ENCODE results near the gene PHF20. TPM values are rescaled to one million over a fixed set of nuclear protein-coding genes. Genes with fewer than 3 reads are reported as not detected.

Gene PHF20
- total and polyA plus RNA-seq, 2 of the 8 experiments (the other 6 are each of a cell fraction or from before 2014, with no cell fraction given) = 25.6 to 70.1 TPM

GRCh38 chr20:35918021-35918420 lies 146.2 kb downstream of the PHF20 start:
- H3K4ac ChIP-seq (replicated peaks; ENCODE audit: insufficient read length, low read depth, low read length) = no peak overlapping the region
- no peak for DNase-seq (ENCODE audit: low read depth in 1 of 2, low spot score in 2 of 2)
- peaks cover 6 to 66% (median 38%) of the 10 kb centered on the region in 4 experiments; a peak in 7 of 8 replicates for H3K36me3 ChIP-seq (ENCODE audit: control insufficient read depth in 2 of 4, insufficient read depth in 4 of 4, low read length in 3 of 4)
- no peak overlapping the region for H3K27ac ChIP-seq (ENCODE audit: low read depth, low read length)
- no peak overlapping the region for H2BK20ac ChIP-seq (ENCODE audit: low read length)
- ChIA-PET CTCF (ENCODE audit: partially characterized antibody) (no interaction called here), POLR2A (ENCODE audit: partially characterized antibody) (interaction anchor here (0.6 to 1.2 kb wide), 2 partner anchors 35 to 196 kb away, joined by 3 read pairs; no protein-coding TSS in a partner anchor)
- H3K56ac ChIP-seq (replicated peaks; ENCODE audit: insufficient read length, low read depth, low read length) = no peak overlapping the region
- H3K4me3 ChIP-seq (ENCODE audit: extremely low read depth in 1 of 4, insufficient read depth in 2 of 4, low read depth in 3 of 4, low read length in 4 of 4) = no peak overlapping the region
- H4K5ac ChIP-seq (ENCODE audit: insufficient read length, low read depth, low read length) = no peak overlapping the region
- H3K23me2 ChIP-seq (ENCODE audit: low read depth, low read length) = no peaks in the 10 kb centered on the region
- FAIRE-seq = no peak
- H2BK5ac ChIP-seq (ENCODE audit: low read depth, low read length) = no peak overlapping the region
- no peak overlapping the region for H3K9ac ChIP-seq (replicated peaks in 1 of 4; ENCODE audit: extremely low read depth in 1 of 4, low read depth in 3 of 4, low read length in 3 of 4)
- no peak overlapping the region for H3K14ac ChIP-seq (ENCODE audit: insufficient read length)
- H3K9me3 ChIP-seq (ENCODE audit: insufficient read depth in 2 of 2, low read depth in 1 of 2, low read length in 1 of 2) = no peaks in the 10 kb centered on the region
- no peak overlapping the region for H4K91ac ChIP-seq (replicated peaks; ENCODE audit: insufficient read length, low read length)
- 100% methylated on average over 1 of the region's 1 CpG; no CpG with 5 or more reads in 1 of the 2 experiments for WGBS, 2 experiments (ENCODE audit: extremely low coverage in 1 of 2, insufficient coverage in 1 of 2, insufficient read length in 1 of 2, insufficient replicate concordance in 2 of 2, low coverage in 1 of 2, low lambda C conversion rate in 2 of 2, missing lambda C conversion rate in 1 of 2)
- H4K8ac ChIP-seq (ENCODE audit: extremely low read depth, insufficient read depth, low read length) = no peak overlapping the region
- H2AFZ ChIP-seq (ENCODE audit: low read length) = no peak overlapping the region
- H4K20me1 ChIP-seq (replicated peaks in 1 of 2; ENCODE audit: control insufficient read depth in 1 of 2, insufficient read depth in 2 of 2, low read length in 2 of 2) = peaks cover 0 to 1% of the 10 kb centered on the region in 2 experiments
- no peak overlapping the region for H3K18ac ChIP-seq (ENCODE audit: extremely low read depth, low read length)
- H3K23ac ChIP-seq (ENCODE audit: insufficient read length) = no peak overlapping the region
- H2AK5ac ChIP-seq (ENCODE audit: low read depth, low read length) = no peak overlapping the region
- H2BK120ac ChIP-seq (replicated peaks; ENCODE audit: low read depth, low read length) = no peak overlapping the region
- no peak overlapping the region for H2BK12ac ChIP-seq (ENCODE audit: low read depth, low read length)
- no peak overlapping the region for H2BK15ac ChIP-seq (ENCODE audit: low read length)
- no peak overlapping the region for H3K4me2 ChIP-seq (ENCODE audit: insufficient read depth in 1 of 2, low read depth in 2 of 2, low read length in 2 of 2)
- no peaks in the 10 kb centered on the region for H3K27me3 ChIP-seq (replicated peaks in 1 of 4; ENCODE audit: control insufficient read depth in 3 of 4, extremely low read depth in 1 of 4, insufficient read depth in 3 of 4, low read length in 3 of 4)
- no peaks in the 10 kb centered on the region for H3K79me2 ChIP-seq (ENCODE audit: control insufficient read depth in 1 of 2, insufficient read depth in 2 of 2, low read length in 2 of 2)
- H3K4me1 ChIP-seq (replicated peaks in 1 of 4; ENCODE audit: control insufficient read depth in 3 of 4, insufficient read depth in 4 of 4, low read length in 3 of 4) = no peaks in the 10 kb centered on the region
- H3K79me1 ChIP-seq (ENCODE audit: low read depth, low read length) = no peaks in the 10 kb centered on the region
- no peak for TF ChIP-seq TCF12 (IDR thresholded peaks at IDR 0.05; ENCODE audit: low read depth, low read length)
- no peak for TF ChIP-seq SP1 (IDR thresholded peaks at IDR 0.05; ENCODE audit: low read depth, low read length)
- no peak for TF ChIP-seq ATF3 (IDR thresholded peaks at IDR 0.05; ENCODE audit: insufficient read depth, low read depth, low read length)
- TF ChIP-seq GTF2F1 (IDR thresholded peaks at IDR 0.05; ENCODE audit: borderline replicate concordance, low read depth, low read length) = no peak
- TF ChIP-seq HDAC2 (IDR thresholded peaks at IDR 0.05; ENCODE audit: borderline replicate concordance in 1 of 2, low read depth in 2 of 2, low read length in 2 of 2) = no peak
- no peak for TF ChIP-seq GABPA (IDR thresholded peaks at IDR 0.05; ENCODE audit: borderline replicate concordance, insufficient read depth, low read length)
- no peak for TF ChIP-seq CHD1 (IDR thresholded peaks at IDR 0.05; ENCODE audit: low read depth, low read length)
- TF ChIP-seq CTCF (IDR thresholded peaks at IDR 0.05; ENCODE audit: control extremely low read depth in 1 of 3, insufficient read depth in 1 of 3, low read depth in 1 of 3, low read length in 3 of 3) = no peak
- no peak for TF ChIP-seq KDM1A (IDR thresholded peaks at IDR 0.05; ENCODE audit: borderline replicate concordance, low read length)
